Psoas muscle (tissue), 8 donors: ENCODE data around the gene FBXO45. TPM values are rescaled to one million over a fixed set of nuclear protein-coding genes. Genes with fewer than 3 reads are reported as not detected.
A peak's percentile ranks its signal among the peaks of the same experiment; 100 is the strongest.
"Not testable (repeated sequence)": the region's sequence is repeated elsewhere in the genome, so short reads cannot be mapped to it uniquely, and the experiment has no call there.

Source experiments
- ATAC-seq, 4 donors: fragments of 200-7000 bp; cut with Tn5 transposase; one replicate each; pipeline ENCODE4 v1.9.1; 2020; ENCODE audit warnings: moderate library complexity in 3 of 4, mild to moderate bottlenecking in 2 of 4
- DNase-seq, 2 donors: peaks; one replicate each; pipeline ENCODE4 v3.0.0-alpha.2; 2020
- H3K27ac ChIP-seq: fragments of 200-600 bp; one replicate; pipeline ENCODE4 v1.8.0; 2022
- H3K27me3 ChIP-seq, 3 donors: fragments of 200-600 bp in 1 of 3; one replicate each; pipeline versions ENCODE4 v1.6.1 to v1.8.0; 2013 to 2022; ENCODE audit warnings: low read length in 2 of 3, mild to moderate bottlenecking in 2 of 3, moderate library complexity in 1 of 3; ENCODE audit not compliant: insufficient read depth in 3 of 3
- H3K36me3 ChIP-seq, 2 donors: fragments of 200-600 bp in 1 of 2; one replicate each; pipeline versions ENCODE4 v1.6.1 to v1.8.0; 2013 to 2022; ENCODE audit warnings: low read depth in 1 of 2, mild to moderate bottlenecking in 1 of 2, moderate library complexity in 1 of 2; ENCODE audit not compliant: insufficient read depth in 1 of 2
- H3K4me1 ChIP-seq: fragments of 200-600 bp; one replicate; pipeline ENCODE4 v1.8.0; 2022
- H3K4me3 ChIP-seq: fragments of 200-600 bp; one replicate; pipeline ENCODE4 v1.8.0; 2022; ENCODE audit warnings: mild to moderate bottlenecking
- H3K9me3 ChIP-seq: fragments of 200-600 bp; one replicate; pipeline ENCODE4 v1.8.0; 2022
- CTCF ChIP-seq: fragments of 200-600 bp; IDR thresholded peaks from one replicate; pipeline ENCODE4 v1.8.0; 2022; ENCODE audit warnings: antibody characterized with exemption
- WGBS, 3 donors: extraction: QIAGEN DNeasy Blood & Tissue Kit; methylation state at CpG; one replicate each; pipeline versions ENCODE4 v1.1.6 to v1.1.7; 2013; 5-methylcytosine and 5-hydroxymethylcytosine counted together
- intact Hi-C, 2 donors: fragments of 100-400 bp; cut with DNase I; formaldehyde crosslinking; loops; one replicate each; pipeline versions ENCODE4 v1.11.0 to v1.14.2; 2022
- polyA plus RNA-seq, 3 donors: library from polyadenylated mRNA; stranded (reverse); fragments of 200-250 nt; gene quantifications; one replicate each; pipeline ENCODE4 v1.2.3, GENCODE V29; 2013
- total RNA-seq, 4 donors: library from RNA; stranded (reverse); fragmentation: NEBNext Ultra II Directional in 2 of 4; extraction: Animal tissue kit (Norgen Biotek cat#: 25700) in 2 of 4; gene quantifications; one replicate each; pipeline versions ENCODE4 v1.2.1 to v1.2.4, GENCODE V29; 2021 to 2023
- donor health status: healthy with polysubstance abuse.
- donor health status: DM: no; HTN: no; CAD: no; lungs with moderate emphysema.
- donor health status: Bipolar disorder and iron deficiency.
- donor health status: healthy.
- donor health status: DM: yes; HTN: yes; CAD: no.
- donor health status: DM: no; HTN: no; CAD: no.
- donor health status: DM: no; HTN: no; CAD: no.
- donor health status: DM: yes; HTN: yes; CAD: no.

The FBXO45 gene
- total and polyA plus RNA-seq, 7 donors: 9.2 to 37.0 (median 15.3) TPM

- H3K4me3 ChIP-seq: no peak overlapping the region
- H3K27ac ChIP-seq: no peak overlapping the region
- H3K27me3 ChIP-seq: no peaks in the 10 kb centered on the region
- TF ChIP-seq CTCF: no peak
- H3K4me1 ChIP-seq: peaks cover 5% of the 10 kb centered on the region
- intact Hi-C loops: no loop called here
- ATAC-seq: no peak
- no peak for DNase-seq
- WGBS, 3 donors: 87 to 96% (median 91%) methylated on average over 9 of the region's 9 CpGs
- H3K9me3 ChIP-seq: no peaks in the 10 kb centered on the region
- H3K36me3 ChIP-seq: peaks cover 3 to 52% of the 10 kb centered on the region in 2 donors
Measured at GRCh38 chr3:196563721-196564225, 4.7 kb upstream of the FBXO45 start.

- TF ChIP-seq CTCF: no peak
- ATAC-seq: peak in 2 of 4 donors; percentile 32 to 51
- H3K4me3 ChIP-seq: peak overlapping the region; percentile 89
- DNase-seq: peak in 1 of 2 donors; percentile 71
- intact Hi-C loops: loop anchor here in 1 of 2 donors (5.0 kb wide), 1 partner anchor 62 kb away; no protein-coding TSS in a partner anchor
- H3K36me3 ChIP-seq: peaks cover 0 to 16% of the 10 kb centered on the region in 2 donors
- H3K27me3 ChIP-seq: no peaks in the 10 kb centered on the region
- 0 to 1% (median 0%) methylated on average over 23 to 44 of the region's 44 CpGs for WGBS, 3 donors
- no peaks in the 10 kb centered on the region for H3K9me3 ChIP-seq
- peaks cover 24% of the 10 kb centered on the region for H3K4me1 ChIP-seq
- peak overlapping the region; percentile 92 for H3K27ac ChIP-seq
Measured at GRCh38 chr3:196569003-196569516, 600 bp downstream of the FBXO45 start.

- WGBS, 3 donors: 92 to 94% (median 93%) methylated on average over 13 of the region's 13 CpGs
- ATAC-seq, H3K4me3 ChIP-seq, H3K27me3 ChIP-seq, H3K27ac ChIP-seq, DNase-seq, intact Hi-C loops, H3K9me3 ChIP-seq: not testable (repeated sequence)
- H3K4me1 ChIP-seq: peaks cover 31% of the 10 kb centered on the region
- H3K36me3 ChIP-seq: peaks cover 0 to 16% of the 10 kb centered on the region in 2 donors
Measured at GRCh38 chr3:196570332-196570731, 1.9 kb downstream of the FBXO45 start.

GRCh38 chr3:196572389-196572788 is 3.9 kb downstream of the FBXO45 start:
- WGBS, 3 donors: 2 to 96% (median 41%) methylated on average over 1 of the region's 1 CpG

More at GRCh38 chr3:196572389-196572788, 3.9 kb downstream of the FBXO45 start:
- Histone ChIP-seq H3K4me1 (peaks cover 27% of the 10 kb centered on the region), H3K36me3 (peaks cover 0 to 5% of the 10 kb centered on the region in 2 donors), H3K27ac (no peak overlapping the region), H3K4me3 (no peak overlapping the region), H3K9me3 (no peaks in the 10 kb centered on the region), H3K27me3 (no peaks in the 10 kb centered on the region)
- no peak for TF ChIP-seq CTCF
- intact Hi-C loops: no loop called here
- no peak for ATAC-seq
- no peak for DNase-seq
